Vagina (tissue), 2 donors: ENCODE data around the gene FOXN1. TPM values are rescaled to one million over a fixed set of nuclear protein-coding genes. Genes with fewer than 3 reads are reported as not detected.

Experiments
- DNase-seq, 2 donors: peaks; one replicate each; pipeline ENCODE4 v3.0.0-alpha.2; 2017; ENCODE audit errors: extremely low spot score in 2 of 2
- H3K27ac ChIP-seq: fragments of 200-600 bp; sonication (generic); one replicate; pipeline ENCODE4 v1.5.1; 2019
- H3K27me3 ChIP-seq: fragments of 200-600 bp; sonication (generic); one replicate; pipeline ENCODE4 v1.5.1; 2019
- H3K36me3 ChIP-seq, 2 donors: fragments of 200-600 bp; sonication (generic); one replicate each; pipeline ENCODE4 v1.5.1; 2017 to 2019
- H3K4me1 ChIP-seq: fragments of 200-600 bp; sonication (generic); one replicate; pipeline ENCODE4 v1.5.1; 2019
- H3K4me3 ChIP-seq, 2 donors: fragments of 200-600 bp; sonication (generic); 1 replicate in 1 of 2; 2 replicates in 1 of 2; pipeline ENCODE4 v1.5.1; 2016 to 2019
- H3K9me3 ChIP-seq: fragments of 200-600 bp; sonication (generic); one replicate; pipeline ENCODE4 v1.5.1; 2019
- CTCF ChIP-seq, 3 experiments: fragments of 450-650 bp in 2 of 3; fragments of 200-600 bp in 1 of 3; sonication (generic) in 1 of 3; IDR thresholded peaks; one replicate each; pipeline ENCODE4 v1.5.1; 2017 to 2019; ENCODE audit warnings: antibody characterized with exemption in 3 of 3, mild to moderate bottlenecking in 2 of 3, moderate library complexity in 2 of 3
- POLR2A ChIP-seq, 2 donors: fragments of 450-650 bp; IDR thresholded peaks; one replicate each; pipeline ENCODE4 v1.6.1; 2017; ENCODE audit warnings: antibody characterized with exemption in 2 of 2, mild to moderate bottlenecking in 2 of 2, moderate library complexity in 2 of 2
- POLR2AphosphoS5 ChIP-seq, 2 donors: sonication (generic); formaldehyde crosslinking; IDR thresholded peaks; one replicate each; pipeline ENCODE4 v1.9.0; 2017; ENCODE audit warnings: antibody characterized with exemption in 2 of 2, mild to moderate bottlenecking in 2 of 2, low read depth in 1 of 2; ENCODE audit not compliant: insufficient read depth in 1 of 2
- intact Hi-C: fragments of 100-400 bp; cut with DNase I; formaldehyde crosslinking; loops from one replicate; pipeline ENCODE4 v1.15.1; 2023
- total RNA-seq: library from RNA; depleted of rRNA; stranded (reverse); fragments of >200 nt; gene quantifications from one replicate; pipeline ENCODE4 v1.2.3, GENCODE V29; 2016

The FOXN1 gene
- total RNA-seq, 1 donor from 2014 or later, result 3.4 TPM

GRCh38 chr17:28541439-28541838 is 35.3 kb downstream of the FOXN1 start:
- Histone ChIP-seq H3K36me3 (peaks cover 0 to under 1% of the 10 kb centered on the region in 2 donors), H3K27me3 (no peaks in the 10 kb centered on the region), H3K4me3 (no peak overlapping the region), H3K27ac (no peak overlapping the region), H3K4me1 (no peaks in the 10 kb centered on the region), H3K9me3 (no peaks in the 10 kb centered on the region)
- DNase-seq, result no peak
- intact Hi-C loops, result no loop called here
- TF ChIP-seq POLR2AphosphoS5 (IDR thresholded peaks at IDR 0.05; ENCODE audit: insufficient read depth in 1 of 2, low read depth in 1 of 2) (no peak), POLR2A (IDR thresholded peaks at IDR 0.05) (no peak), CTCF (IDR thresholded peaks at IDR 0.05) (no peak)

GRCh38 chr17:28544402-28545140 is 38.4 kb downstream of the FOXN1 start:
- TF ChIP-seq POLR2A (IDR thresholded peaks at IDR 0.05), result no peak
- TF ChIP-seq POLR2AphosphoS5 (IDR thresholded peaks at IDR 0.05; ENCODE audit: insufficient read depth in 1 of 2, low read depth in 1 of 2), result no peak
- TF ChIP-seq CTCF (IDR thresholded peaks at IDR 0.05), result no peak
- intact Hi-C loops, result no loop called here

GRCh38 chr17:28545141-28545503 is 39.0 kb downstream of the FOXN1 start:
- H3K27ac ChIP-seq, result no peak overlapping the region
- TF ChIP-seq CTCF (IDR thresholded peaks at IDR 0.05) (no peak), POLR2A (IDR thresholded peaks at IDR 0.05) (no peak)
- no peak overlapping the region for H3K4me3 ChIP-seq
- H3K4me1 ChIP-seq, result no peaks in the 10 kb centered on the region
- peaks cover 0 to 12% of the 10 kb centered on the region in 2 donors for H3K36me3 ChIP-seq
- DNase-seq, result no peak
- no peaks in the 10 kb centered on the region for H3K27me3 ChIP-seq
- no peaks in the 10 kb centered on the region for H3K9me3 ChIP-seq
- intact Hi-C loops, result no loop called here

More at GRCh38 chr17:28544402-28545140, 38.4 kb downstream of the FOXN1 start:
- H3K36me3 ChIP-seq, result peaks cover 0 to 12% of the 10 kb centered on the region in 2 donors
- no peaks in the 10 kb centered on the region for H3K9me3 ChIP-seq
- no peak overlapping the region for H3K27ac ChIP-seq
- H3K4me1 ChIP-seq, result no peaks in the 10 kb centered on the region
- no peak overlapping the region for H3K4me3 ChIP-seq
- no peaks in the 10 kb centered on the region for H3K27me3 ChIP-seq
- DNase-seq, result no peak

- no peak overlapping the region for H3K4me3 ChIP-seq
- TF ChIP-seq CTCF (IDR thresholded peaks at IDR 0.05), result no peak
- no peak for TF ChIP-seq POLR2A (IDR thresholded peaks at IDR 0.05)
- TF ChIP-seq POLR2AphosphoS5 (IDR thresholded peaks at IDR 0.05; ENCODE audit: insufficient read depth in 1 of 2, low read depth in 1 of 2), result no peak
- intact Hi-C loops, result no loop called here
Measured at GRCh38 chr17:28545787-28546415, 39.8 kb downstream of the FOXN1 start.

GRCh38 chr17:28547096-28547622 is 41.0 kb downstream of the FOXN1 start:
- no peaks in the 10 kb centered on the region for H3K27me3 ChIP-seq
- intact Hi-C loops, result no loop called here
- H3K27ac ChIP-seq, result no peak overlapping the region
- H3K9me3 ChIP-seq, result no peaks in the 10 kb centered on the region
- H3K36me3 ChIP-seq, result peaks cover 0 to 12% of the 10 kb centered on the region in 2 donors
- no peak overlapping the region for H3K4me3 ChIP-seq
- TF ChIP-seq POLR2AphosphoS5 (IDR thresholded peaks at IDR 0.05; ENCODE audit: insufficient read depth in 1 of 2, low read depth in 1 of 2) (no peak), POLR2A (IDR thresholded peaks at IDR 0.05) (no peak), CTCF (IDR thresholded peaks at IDR 0.05) (no peak)
- no peak for DNase-seq
- peaks cover 13% of the 10 kb centered on the region for H3K4me1 ChIP-seq

More at GRCh38 chr17:28545787-28546415, 39.8 kb downstream of the FOXN1 start:
- no peaks in the 10 kb centered on the region for H3K27me3 ChIP-seq
- no peak for DNase-seq
- peaks cover 0 to 12% of the 10 kb centered on the region in 2 donors for H3K36me3 ChIP-seq
- peaks cover 3% of the 10 kb centered on the region for H3K4me1 ChIP-seq
- H3K9me3 ChIP-seq, result no peaks in the 10 kb centered on the region
- no peak overlapping the region for H3K27ac ChIP-seq
